ENCODE results near the gene LYPD6B.

Gene LYPD6B

DNA sequence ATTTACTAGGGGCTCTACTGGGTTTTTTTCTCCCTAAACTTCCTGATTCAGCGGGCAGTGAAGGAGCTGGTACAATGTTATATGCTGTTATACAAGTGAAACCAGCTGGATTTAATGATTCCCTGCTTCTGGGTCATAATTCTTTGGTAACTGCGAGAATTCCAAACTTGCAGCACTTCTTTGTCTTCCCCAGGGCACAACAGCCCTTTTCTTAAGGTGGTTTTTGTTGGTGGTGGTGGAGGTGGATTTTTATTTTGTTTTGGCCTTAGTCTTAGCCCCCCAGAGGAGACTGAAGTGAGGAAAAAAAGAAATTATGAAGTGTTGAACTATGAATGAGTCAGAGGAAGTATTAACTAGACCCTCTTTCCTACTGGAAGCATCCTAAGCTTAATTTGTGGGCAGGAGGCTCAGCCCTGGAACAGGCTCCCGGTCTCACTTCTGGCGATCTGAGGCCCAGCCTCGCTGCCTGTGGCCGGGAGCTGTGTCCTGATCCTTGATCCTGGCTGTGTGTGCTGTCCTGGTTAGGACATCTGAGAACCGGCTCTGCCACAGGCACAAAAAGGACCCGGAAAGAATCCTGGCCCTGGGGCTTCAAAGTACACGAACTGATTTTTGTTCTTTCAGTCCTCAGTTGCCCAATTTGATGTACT is 141.9 kb downstream of the LYPD6B start:
- TF ChIP-seq, protein P1, sequence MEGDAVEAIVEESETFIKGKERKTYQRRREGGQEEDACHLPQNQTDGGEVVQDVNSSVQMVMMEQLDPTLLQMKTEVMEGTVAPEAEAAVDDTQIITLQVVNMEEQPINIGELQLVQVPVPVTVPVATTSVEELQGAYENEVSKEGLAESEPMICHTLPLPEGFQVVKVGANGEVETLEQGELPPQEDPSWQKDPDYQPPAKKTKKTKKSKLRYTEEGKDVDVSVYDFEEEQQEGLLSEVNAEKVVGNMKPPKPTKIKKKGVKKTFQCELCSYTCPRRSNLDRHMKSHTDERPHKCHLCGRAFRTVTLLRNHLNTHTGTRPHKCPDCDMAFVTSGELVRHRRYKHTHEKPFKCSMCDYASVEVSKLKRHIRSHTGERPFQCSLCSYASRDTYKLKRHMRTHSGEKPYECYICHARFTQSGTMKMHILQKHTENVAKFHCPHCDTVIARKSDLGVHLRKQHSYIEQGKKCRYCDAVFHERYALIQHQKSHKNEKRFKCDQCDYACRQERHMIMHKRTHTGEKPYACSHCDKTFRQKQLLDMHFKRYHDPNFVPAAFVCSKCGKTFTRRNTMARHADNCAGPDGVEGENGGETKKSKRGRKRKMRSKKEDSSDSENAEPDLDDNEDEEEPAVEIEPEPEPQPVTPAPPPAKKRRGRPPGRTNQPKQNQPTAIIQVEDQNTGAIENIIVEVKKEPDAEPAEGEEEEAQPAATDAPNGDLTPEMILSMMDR (conservative IDR thresholded peaks at IDR 0.05; ENCODE audit: low read depth), result no peak
- POLR2A ChIA-PET (ENCODE audit: low non-redundant PET), result no interaction called here
- H3K27ac ChIP-seq, result no peak overlapping the region
- DNase-seq (ENCODE audit: low spot score), result no peak
- CTCF ChIA-PET, result no interaction called here

GRCh38 chr2:149183187-149183586 is 144.7 kb downstream of the LYPD6B start:
- ChIA-PET CTCF (no interaction called here), POLR2A (ENCODE audit: low non-redundant PET) (no interaction called here)
- TF ChIP-seq, protein P1 (conservative IDR thresholded peaks at IDR 0.05; ENCODE audit: low read depth), result no peak
- DNase-seq (ENCODE audit: low spot score), result no peak
- H3K27ac ChIP-seq, result no peak overlapping the region

DNA sequence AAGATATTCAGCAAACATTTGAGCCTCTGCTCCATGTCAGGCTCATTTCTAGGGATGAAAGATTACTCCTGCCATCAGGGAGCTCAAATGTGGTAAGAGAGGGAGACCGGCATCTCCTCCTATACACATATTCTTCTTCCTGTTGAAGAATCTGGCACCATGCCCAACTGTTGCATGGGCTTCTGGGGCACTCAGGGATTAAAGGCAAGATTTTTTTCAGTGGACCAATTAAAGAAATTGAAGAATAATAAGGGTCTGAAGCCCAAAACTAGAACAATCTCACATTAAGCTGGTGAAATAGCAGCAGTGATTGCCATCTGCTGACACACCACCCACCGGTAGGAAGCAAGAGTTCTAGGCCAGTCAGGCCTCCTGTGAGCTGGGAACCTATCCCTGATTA is 146.5 kb downstream of the LYPD6B start:
- TF ChIP-seq, protein P1 (conservative IDR thresholded peaks at IDR 0.05; ENCODE audit: low read depth), result no peak
- H3K27ac ChIP-seq, result no peak overlapping the region
- ChIA-PET CTCF (no interaction called here), POLR2A (ENCODE audit: low non-redundant PET) (no interaction called here)
- DNase-seq (ENCODE audit: low spot score), result no peak

DNA sequence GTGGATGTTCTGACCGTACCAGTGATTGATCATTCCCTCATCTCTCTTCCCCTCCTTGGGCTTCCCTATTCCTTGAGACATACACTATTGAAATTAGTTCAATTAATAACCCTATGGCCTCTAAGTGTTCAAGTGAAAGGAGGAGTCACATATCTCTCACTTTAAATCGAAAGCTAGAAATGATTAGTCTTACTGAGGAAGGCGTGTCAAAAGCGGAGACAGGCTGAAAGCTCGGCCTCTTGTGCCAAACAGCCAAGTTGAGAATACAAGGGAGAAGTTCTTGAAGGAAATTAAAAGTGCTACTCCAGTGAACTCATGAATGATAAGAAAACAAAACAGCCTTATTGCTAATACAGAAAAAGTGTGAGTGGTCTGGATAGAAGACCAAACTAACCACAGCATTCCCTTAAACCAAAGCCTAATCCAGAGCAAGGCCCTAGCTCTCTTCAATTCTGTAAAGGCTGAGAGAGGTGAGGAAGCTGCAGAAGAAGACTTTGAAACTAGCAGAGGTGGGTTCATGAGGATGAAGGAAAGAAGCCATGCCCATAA is 147.5 kb downstream of the LYPD6B start:
- TF ChIP-seq, protein P1 (conservative IDR thresholded peaks at IDR 0.05; ENCODE audit: low read depth), result no peak
- POLR2A ChIA-PET (ENCODE audit: low non-redundant PET), result no interaction called here
- CTCF ChIA-PET, result no interaction called here
- no peak for DNase-seq (ENCODE audit: low spot score)
- no peak overlapping the region for H3K27ac ChIP-seq

DNA sequence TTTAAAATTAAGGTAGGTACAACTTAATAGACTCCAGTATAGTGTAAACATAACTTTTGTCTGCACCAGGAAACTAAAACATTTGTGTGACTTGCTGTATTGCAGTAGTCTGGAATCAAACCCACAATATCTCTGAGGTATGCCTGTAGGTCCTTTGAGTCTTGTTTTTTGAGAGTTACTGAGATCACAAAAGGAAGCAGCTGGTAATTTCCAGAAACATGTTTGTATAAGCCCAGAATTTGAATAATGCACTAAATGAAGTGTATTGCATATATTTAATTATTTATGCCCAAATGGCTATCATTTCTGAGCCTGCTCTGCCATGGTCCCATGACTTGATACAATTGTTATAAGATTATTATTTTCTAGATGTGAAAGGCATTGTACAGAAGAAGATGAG is 148.6 kb downstream of the LYPD6B start:
- no peak for DNase-seq (ENCODE audit: low spot score)
- CTCF ChIA-PET, result interaction anchor here (0.6 to 0.7 kb wide), 2 partner anchors 11 to 791 kb away, joined by 3 read pairs; no protein-coding TSS in a partner anchor
- POLR2A ChIA-PET (ENCODE audit: low non-redundant PET), result no interaction called here
- TF ChIP-seq, protein P1 (conservative IDR thresholded peaks at IDR 0.05; ENCODE audit: low read depth), result no peak
- no peak overlapping the region for H3K27ac ChIP-seq

- TF ChIP-seq, protein P1 (conservative IDR thresholded peaks at IDR 0.05; ENCODE audit: low read depth), result no peak
- H3K27ac ChIP-seq, result no peak overlapping the region
- POLR2A ChIA-PET (ENCODE audit: low non-redundant PET), result no interaction called here
- no peak for DNase-seq (ENCODE audit: low spot score)
- CTCF ChIA-PET, result interaction anchor here (0.6 kb wide), 1 partner anchor 37 kb away, joined by 3 read pairs; no protein-coding TSS in a partner anchor
These were observed 149.8 kb downstream of the LYPD6B start for GRCh38 chr2:149188291-149188690.
